Endothelial cell of umbilical vein (primary cell): Measurements from ENCODE around the gene ANTXRL. TPM values are rescaled to one million over a fixed set of nuclear protein-coding genes. Genes with fewer than 3 reads are reported as not detected.

ENCODE experiments used
- BruUV-seq: library from RNA; stranded (reverse); fragments of 400-500 nt; replicated peaks from 2 replicates; lab custom pipeline; 2021; lab: Mats Ljungman, UMichigan
- CTCF ChIA-PET: fragments of 300-600, 350-600 bp; sonication (Branson Sonifier 250); formaldehyde crosslinking; loops from one replicate; lab custom pipeline; 2021; ENCODE audit warnings: antibody characterized with exemption, inconsistent platforms; lab: Charles Lee
- POLR2A ChIA-PET: fragments of 300-600, 350-600 bp; sonication (Branson Sonifier 250); formaldehyde crosslinking; loops from one replicate; lab custom pipeline; 2021; ENCODE audit warnings: antibody characterized with exemption, inconsistent platforms; lab: Charles Lee
- DNase-seq: peaks from one replicate; pipeline ENCODE4 v3.0.0-alpha.2; 2011; ENCODE audit warnings: low read depth, low spot score
- FAIRE-seq: peaks from 2 replicates; lab custom pipeline; 2011; peaks lifted over from hg19 to GRCh38; lab: Jason Lieb, UNC
- H2AFZ ChIP-seq: 2 replicates; pipeline ENCODE4 v1.6.0; 2012; ENCODE audit warnings: low read depth, low read length, control low read depth, inconsistent platforms
- H3K27ac ChIP-seq: 2 replicates; pipeline ENCODE4 v1.5.1; 2011; ENCODE audit warnings: low read depth, mild to moderate bottlenecking, control low read depth, low read length, moderate library complexity; ENCODE audit not compliant: insufficient read depth
- H3K27me3 ChIP-seq, 2 experiments: 2 replicates each; pipeline versions ENCODE4 v1.6.0 to v1.6.1; 2011; ENCODE audit warnings: low read length in 2 of 2, mixed read lengths in 1 of 2; ENCODE audit not compliant: control insufficient read depth in 2 of 2, insufficient read depth in 2 of 2
- H3K36me3 ChIP-seq, 2 experiments: 2 replicates in 1 of 2; 3 replicates in 1 of 2; pipeline ENCODE4 v1.5.1; 2011; ENCODE audit warnings: low read length in 2 of 2, mild to moderate bottlenecking in 1 of 2, moderate library complexity in 1 of 2; ENCODE audit not compliant: control insufficient read depth in 2 of 2, insufficient read depth in 2 of 2; ENCODE audit errors: extremely low read depth in 1 of 2
- H3K4me1 ChIP-seq: 3 replicates; pipeline ENCODE4 v1.5.1; 2011; ENCODE audit warnings: mild to moderate bottlenecking, low read length; ENCODE audit not compliant: control insufficient read depth, insufficient read depth; ENCODE audit errors: extremely low read depth
- H3K4me2 ChIP-seq: 2 replicates; pipeline ENCODE4 v1.6.1; 2011; ENCODE audit warnings: low read length, control low read depth, mixed read lengths; ENCODE audit not compliant: insufficient read depth
- H3K4me3 ChIP-seq, 3 experiments: fragments of 200-600 bp in 1 of 3; sonication (generic), shearing (Covaris generic) in 1 of 3; replicated peaks in 1 of 3; 2 replicates each; pipeline ENCODE4 v1.5.1; 2011 to 2016; ENCODE audit warnings: control low read depth in 3 of 3, low read length in 3 of 3, mild to moderate bottlenecking in 2 of 3, inconsistent platforms in 1 of 3, low read depth in 1 of 3, moderate library complexity in 1 of 3; ENCODE audit not compliant: insufficient read depth in 1 of 3
- H3K79me2 ChIP-seq: 2 replicates; pipeline ENCODE4 v1.6.0; 2012; ENCODE audit warnings: low read length, inconsistent platforms; ENCODE audit not compliant: control insufficient read depth, insufficient read depth
- H3K9ac ChIP-seq: replicated peaks from 2 replicates; pipeline ENCODE3; 2011; ENCODE audit warnings: low read length, control low read depth; ENCODE audit not compliant: insufficient read depth; ENCODE audit errors: extremely low read depth
- H3K9me1 ChIP-seq: replicated peaks from 3 replicates; pipeline ENCODE4 v1.6.0; 2011; ENCODE audit warnings: mild to moderate bottlenecking, low read length; ENCODE audit not compliant: control insufficient read depth, insufficient read depth; ENCODE audit errors: extremely low read depth
- H3K9me3 ChIP-seq: replicated peaks from 2 replicates; pipeline ENCODE4 v1.5.1; 2012; ENCODE audit warnings: low read length, inconsistent platforms; ENCODE audit not compliant: control insufficient read depth, insufficient read depth
- H4K20me1 ChIP-seq: replicated peaks from 2 replicates; pipeline ENCODE3; 2011; ENCODE audit warnings: mild to moderate bottlenecking, low read length; ENCODE audit not compliant: control insufficient read depth, insufficient read depth; ENCODE audit errors: extremely low read depth
- CTCF ChIP-seq, 2 donors: IDR thresholded peaks; 1 replicate in 1 of 2; 2 replicates in 1 of 2; pipeline ENCODE4 v1.5.1; 2011; ENCODE audit warnings: low read length in 2 of 2, mild to moderate bottlenecking in 2 of 2, moderate library complexity in 2 of 2, control low read depth in 1 of 2, inconsistent platforms in 1 of 2, low read depth in 1 of 2; ENCODE audit not compliant: insufficient read depth in 1 of 2; ENCODE audit errors: extremely low read depth in 1 of 2
- EZH2 ChIP-seq: IDR thresholded peaks from 2 replicates; pipeline ENCODE4 v1.6.1; 2012; ENCODE audit warnings: borderline replicate concordance, low read depth, mild to moderate bottlenecking, moderate library complexity, low read length, inconsistent platforms; ENCODE audit not compliant: severe bottlenecking
- FOS ChIP-seq: IDR thresholded peaks from 2 replicates; pipeline ENCODE4 v1.6.1; 2011; ENCODE audit warnings: mild to moderate bottlenecking, low read length, moderate library complexity, borderline replicate concordance; ENCODE audit not compliant: insufficient read depth
- GATA2 ChIP-seq: IDR thresholded peaks from 2 replicates; pipeline ENCODE4 v1.7.0; 2011; ENCODE audit warnings: low read depth, mild to moderate bottlenecking, moderate library complexity, mixed read lengths, low read length; ENCODE audit not compliant: insufficient read length, insufficient read depth
- JUN ChIP-seq: IDR thresholded peaks from 2 replicates; pipeline ENCODE4 v1.6.1; 2011; ENCODE audit warnings: borderline replicate concordance, low read depth; ENCODE audit not compliant: insufficient read length, insufficient read depth
- MYC ChIP-seq: IDR thresholded peaks from one replicate; pipeline ENCODE4 v1.6.1; 2011; ENCODE audit warnings: mild to moderate bottlenecking, low read depth, low read length
- POLR2A ChIP-seq: IDR thresholded peaks from 2 replicates; pipeline ENCODE4 v1.6.1; 2012; ENCODE audit warnings: low read depth, mild to moderate bottlenecking, control low read depth, low read length
- POLR2AphosphoS5 ChIP-seq: IDR thresholded peaks from 2 replicates; pipeline ENCODE4 v1.6.1; 2012; ENCODE audit warnings: low read depth, mild to moderate bottlenecking, control low read depth, low read length, moderate library complexity; ENCODE audit not compliant: insufficient read depth
- dilution Hi-C: fragments of 300-500 bp; cut with MboI; formaldehyde crosslinking; loops from one replicate; pipeline ENCODE4 v1.15.0; 2019; ENCODE audit warnings: low sequenced_read_pairs; ENCODE audit not compliant: extremely low pct_ligation_motif_present
- intact Hi-C: fragments of 100-400 bp; cut with micrococcal nuclease; formaldehyde crosslinking; loops from one replicate; pipeline ENCODE4 v1.10.0; 2022
- polyA plus RNA-seq, 4 experiments: library from polyadenylated mRNA; depleted of rRNA in 3 of 4; stranded (reverse) in 3 of 4; unstranded in 1 of 4; fragments of >200 nt; gene quantifications; 2 replicates each; pipeline versions ENCODE4 v1.2.1 to v1.2.3, GENCODE V29; 2011 to 2012; ENCODE audit warnings: missing spikeins in 1 of 4
- total RNA-seq: library from RNA; stranded (reverse); gene quantifications from 2 replicates; pipeline ENCODE4 v1.2.3, GENCODE V29; 2021
- TF ChIP-seq, protein P1 (sequence below): IDR thresholded peaks from 2 replicates; pipeline ENCODE4 v1.6.1; 2011; ENCODE audit not compliant: insufficient read depth, insufficient read length

The ANTXRL gene
- total and polyA plus RNA-seq, 2 donors (not counting 3 experiments of a cell fraction or from before 2014, with no cell fraction given): not detected

- intact Hi-C loops: no loop called here
- DNase-seq: no peak
- CTCF ChIA-PET: interaction anchor here (1.4 kb wide), 1 partner anchor 9 kb away, joined by 4 read pairs; no protein-coding TSS in a partner anchor
Observed at GRCh38 chr10:46264336-46264735, 22.5 kb upstream of the ANTXRL start.

More at GRCh38 chr10:46264336-46264735, 22.5 kb upstream of the ANTXRL start:
- BruUV-seq: no TSS peak
- TF ChIP-seq POLR2AphosphoS5 (no peak), EZH2 (no peak), GATA2 (no peak), JUN (no peak), MYC (no peak), CTCF (IDR thresholded peaks at IDR 0.05; ENCODE audit: extremely low read depth in 1 of 2, insufficient read depth in 1 of 2, low read depth in 1 of 2, low read length in 2 of 2) (no peak), FOS (no peak), POLR2A (no peak)
- TF ChIP-seq, protein P1, sequence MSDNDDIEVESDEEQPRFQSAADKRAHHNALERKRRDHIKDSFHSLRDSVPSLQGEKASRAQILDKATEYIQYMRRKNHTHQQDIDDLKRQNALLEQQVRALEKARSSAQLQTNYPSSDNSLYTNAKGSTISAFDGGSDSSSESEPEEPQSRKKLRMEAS: no peak
- POLR2A ChIA-PET: no interaction called here
- H3K36me3 ChIP-seq: no peaks in the 10 kb centered on the region
- H3K4me2 ChIP-seq: no peak overlapping the region
- H3K27me3 ChIP-seq: no peaks in the 10 kb centered on the region
- no peak overlapping the region for H3K27ac ChIP-seq
- no peak overlapping the region for H2AFZ ChIP-seq
- H3K4me1 ChIP-seq: no peaks in the 10 kb centered on the region
- no peak overlapping the region for H3K4me3 ChIP-seq
- H3K79me2 ChIP-seq: no peaks in the 10 kb centered on the region
- H3K9me1 ChIP-seq: no peaks in the 10 kb centered on the region
- H3K9ac ChIP-seq: no peak overlapping the region
- H3K9me3 ChIP-seq: no peaks in the 10 kb centered on the region
- FAIRE-seq: no peak
- dilution Hi-C loops: no loop called here
- H4K20me1 ChIP-seq: no peaks in the 10 kb centered on the region
